ENCODE results near the gene RSBN1. TPM values are rescaled to one million over a fixed set of nuclear protein-coding genes. Genes with fewer than 3 reads are reported as not detected.

The RSBN1 gene
- total RNA-seq, 1 experiment from 2014 or later: 8.4 TPM

- ChIA-PET CTCF (no interaction called here), POLR2A (ENCODE audit: unreplicated experiment) (no interaction called here)
- no peaks in the 10 kb centered on the region for H4K20me1 ChIP-seq (ENCODE audit: low read length)
- no peaks in the 10 kb centered on the region for H3K4me1 ChIP-seq (ENCODE audit: insufficient read depth, low read length)
- no peak overlapping the region for H2AFZ ChIP-seq (ENCODE audit: low read length)
- ATAC-seq (no peak), DNase-seq (no peak)
- H3K4me3 ChIP-seq (ENCODE audit: low read length): no peak overlapping the region
- no peaks in the 10 kb centered on the region for H3K79me2 ChIP-seq (ENCODE audit: low read length)
- H3F3A ChIP-seq (ENCODE audit: low read length, unreplicated experiment): no peaks in the 10 kb centered on the region
- H3K27me3 ChIP-seq (ENCODE audit: low read length): no peaks in the 10 kb centered on the region
- no peak overlapping the region for H3K9ac ChIP-seq (ENCODE audit: low read length)
- no peaks in the 10 kb centered on the region for H3K9me3 ChIP-seq (ENCODE audit: low read length)
- no peak for TF ChIP-seq CTCF (conservative IDR thresholded peaks at IDR 0.05; ENCODE audit: low read depth, low read length)
- intact Hi-C loops (cut with micrococcal nuclease): no loop called here
- H3K36me3 ChIP-seq (ENCODE audit: low read depth, low read length): peaks cover 8% of the 10 kb centered on the region
- BruUV-seq (replicated peaks): no TSS peak
- H3K27ac ChIP-seq (ENCODE audit: low read length): no peak overlapping the region
- H3K9me2 ChIP-seq (replicated peaks; ENCODE audit: low read length): no peaks in the 10 kb centered on the region
- no peak overlapping the region for H3K4me2 ChIP-seq (ENCODE audit: low read length)
These were observed 46.7 kb downstream of the RSBN1 start for GRCh38 chr1:113765306-113766230.

GRCh38 chr1:113763661-113764060, 48.6 kb downstream of the RSBN1 start:
- H3K4me2 ChIP-seq (ENCODE audit: low read length): no peak overlapping the region
- H3K36me3 ChIP-seq (ENCODE audit: low read depth, low read length): peaks cover 8% of the 10 kb centered on the region
- ChIA-PET CTCF (no interaction called here), POLR2A (ENCODE audit: unreplicated experiment) (no interaction called here)
- TF ChIP-seq CTCF (conservative IDR thresholded peaks at IDR 0.05; ENCODE audit: low read depth, low read length) (no peak), EZH2 (IDR thresholded peaks at IDR 0.05; ENCODE audit: low read length, unreplicated experiment) (no peak)
- H3F3A ChIP-seq (ENCODE audit: low read length, unreplicated experiment): no peaks in the 10 kb centered on the region
- H3K4me3 ChIP-seq (ENCODE audit: low read length): no peak overlapping the region
- H3K4me1 ChIP-seq (ENCODE audit: insufficient read depth, low read length): no peaks in the 10 kb centered on the region; the same call in 1 of the 2 replicates
- no peak overlapping the region for H3K9ac ChIP-seq (ENCODE audit: low read length)
- BruUV-seq (replicated peaks): no TSS peak
- H3K27ac ChIP-seq (ENCODE audit: low read length): no peak overlapping the region
- peaks cover 1% of the 10 kb centered on the region for H3K79me2 ChIP-seq (ENCODE audit: low read length)
- no peaks in the 10 kb centered on the region for H3K9me3 ChIP-seq (ENCODE audit: low read length)
- DNase-seq (no peak), ATAC-seq (no peak)
- no peak overlapping the region for H2AFZ ChIP-seq (ENCODE audit: low read length)
- intact Hi-C loops (cut with micrococcal nuclease): no loop called here
- no peaks in the 10 kb centered on the region for H3K27me3 ChIP-seq (ENCODE audit: low read length)
- H3K9me2 ChIP-seq (replicated peaks; ENCODE audit: low read length): no peaks in the 10 kb centered on the region
- no peaks in the 10 kb centered on the region for H4K20me1 ChIP-seq (ENCODE audit: low read length)

GRCh38 chr1:113761937-113762336, 50.3 kb downstream of the RSBN1 start:
- Histone ChIP-seq H4K20me1 (ENCODE audit: low read length) (no peaks in the 10 kb centered on the region), H3K9me3 (ENCODE audit: low read length) (no peaks in the 10 kb centered on the region), H2AFZ (ENCODE audit: low read length) (no peak overlapping the region), H3K4me3 (ENCODE audit: low read length) (no peak overlapping the region), H3F3A (ENCODE audit: low read length, unreplicated experiment) (no peaks in the 10 kb centered on the region), H3K4me2 (ENCODE audit: low read length) (no peak overlapping the region), H3K27me3 (ENCODE audit: low read length) (no peaks in the 10 kb centered on the region), H3K36me3 (ENCODE audit: low read depth, low read length) (peaks cover 8% of the 10 kb centered on the region), H3K79me2 (ENCODE audit: low read length) (peaks cover 18% of the 10 kb centered on the region), H3K9me2 (replicated peaks; ENCODE audit: low read length) (no peaks in the 10 kb centered on the region), H3K9ac (ENCODE audit: low read length) (no peak overlapping the region), H3K4me1 (ENCODE audit: insufficient read depth, low read length) (peaks cover 5% of the 10 kb centered on the region; the same call in 1 of the 2 replicates), H3K27ac (ENCODE audit: low read length) (no peak overlapping the region)
- TF ChIP-seq EZH2phosphoT487 (IDR thresholded peaks at IDR 0.05; ENCODE audit: borderline replicate concordance, low read length) (no peak), EZH2 (IDR thresholded peaks at IDR 0.05; ENCODE audit: low read length, unreplicated experiment) (no peak), CTCF (conservative IDR thresholded peaks at IDR 0.05; ENCODE audit: low read depth, low read length) (no peak)
- ATAC-seq: no peak
- CTCF ChIA-PET: no interaction called here
- intact Hi-C loops (cut with micrococcal nuclease): no loop called here
- no TSS peak for BruUV-seq (replicated peaks)
- POLR2A ChIA-PET (ENCODE audit: unreplicated experiment): no interaction called here
- no peak for DNase-seq

Data from PC-3 (cell line).